Ectodermal cell (in vitro differentiated cells): ENCODE results near the gene GPANK1.

ENCODE experiments used
- H3K27ac ChIP-seq: 2 replicates; pipeline ENCODE4 v1.7.0; 2013; ENCODE audit warnings: mild to moderate bottlenecking, low read depth, low read length; ENCODE audit not compliant: insufficient read depth, poor library complexity, severe bottlenecking
- H3K27me3 ChIP-seq: 2 replicates; pipeline ENCODE4 v1.7.0; 2013; ENCODE audit warnings: mild to moderate bottlenecking, low read length; ENCODE audit not compliant: insufficient read depth, control insufficient read depth, poor library complexity, severe bottlenecking
- H3K36me3 ChIP-seq: one replicate; pipeline ENCODE4 v1.7.0; 2013; ENCODE audit warnings: low read length; ENCODE audit not compliant: control insufficient read depth, insufficient read depth
- H3K4me1 ChIP-seq: one replicate; pipeline ENCODE4 v1.7.0; 2013; ENCODE audit warnings: low read length; ENCODE audit not compliant: control insufficient read depth, insufficient read depth
- H3K4me3 ChIP-seq: 2 replicates; pipeline ENCODE4 v1.7.0; 2013; ENCODE audit warnings: low read depth, low read length, control low read depth; ENCODE audit not compliant: insufficient read depth
- H3K9me3 ChIP-seq: 2 replicates; pipeline ENCODE4 v1.7.0; 2013; ENCODE audit warnings: mild to moderate bottlenecking, low read length, moderate library complexity; ENCODE audit not compliant: control insufficient read depth
- WGBS, 2 experiments: methylation state at CpG; one replicate each; pipeline ENCODE4 v1.1.7; 2013; ENCODE audit warnings: missing lambda C conversion rate in 2 of 2; 5-methylcytosine and 5-hydroxymethylcytosine counted together

Gene GPANK1

DNA sequence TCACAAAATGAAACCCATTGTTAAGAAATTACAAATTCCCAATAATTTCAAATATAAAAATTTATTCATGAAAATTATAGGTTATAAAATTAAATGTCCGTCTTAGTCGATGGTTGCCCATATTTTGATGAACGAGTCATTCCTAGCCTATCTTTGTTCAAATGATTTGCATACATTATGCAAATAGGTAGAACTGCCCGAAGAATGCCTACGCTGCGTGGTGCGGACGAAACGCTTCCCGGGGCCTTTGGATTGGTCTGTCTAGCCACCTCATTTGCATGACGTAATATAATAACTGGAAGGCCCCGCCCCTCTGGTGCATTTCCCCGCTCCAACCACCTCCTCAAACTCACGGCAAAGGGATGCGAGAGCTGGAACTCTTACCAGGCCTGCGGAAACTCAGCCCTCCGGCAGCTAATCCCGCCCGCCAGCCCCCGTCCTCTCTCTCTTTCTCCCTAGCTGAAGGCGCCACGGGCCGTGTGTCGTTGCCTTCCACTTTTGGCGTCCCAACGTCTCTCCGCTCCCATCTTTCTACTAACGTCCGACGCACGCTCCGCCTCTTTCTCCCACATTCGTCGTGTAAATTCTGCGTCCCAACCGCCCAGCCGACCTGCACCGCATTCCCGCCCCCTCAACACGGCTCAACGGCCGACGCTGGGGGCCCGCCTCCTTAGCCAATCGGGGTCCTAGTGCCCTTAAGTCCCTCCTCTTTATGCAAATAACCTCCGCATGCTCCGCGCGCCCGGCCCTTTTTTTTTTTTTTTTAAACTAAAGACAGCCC is 44.8 kb downstream of the GPANK1 start:
- Histone ChIP-seq H3K4me1 (peaks cover 16% of the 10 kb centered on the region), H3K9me3 (no peaks in the 10 kb centered on the region), H3K4me3 (peak overlapping the region; percentile 79), H3K27ac (peak overlapping the region; percentile 100), H3K36me3 (peaks cover 25% of the 10 kb centered on the region), H3K27me3 (no peaks in the 10 kb centered on the region)
- 0 to 1% methylated on average over 50 of the region's 50 CpGs for WGBS, 2 experiments

DNA sequence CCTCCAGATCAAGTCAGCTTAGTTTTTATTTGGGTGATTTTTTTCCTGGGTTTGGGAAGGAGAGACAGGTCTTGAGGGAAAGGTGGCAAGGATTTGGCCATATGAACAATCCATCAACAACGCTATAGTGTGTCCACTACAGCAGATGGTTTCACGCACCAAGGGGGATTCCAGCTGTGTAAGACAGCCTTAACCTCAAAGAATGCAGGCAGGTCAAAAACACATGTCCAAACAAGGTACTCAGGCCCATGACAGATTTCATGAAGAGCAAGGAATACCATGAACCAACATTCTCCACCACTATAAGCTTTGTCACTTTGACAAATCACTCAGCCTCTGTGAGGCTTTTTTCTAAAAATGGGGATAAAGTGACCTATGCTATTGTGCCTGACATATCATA is 47.8 kb downstream of the GPANK1 start:
- no peaks in the 10 kb centered on the region for H3K9me3 ChIP-seq
- no peak overlapping the region for H3K4me3 ChIP-seq
- 90 to 92% methylated on average over 2 of the region's 2 CpGs for WGBS, 2 experiments
- H3K4me1 ChIP-seq: peaks cover 6% of the 10 kb centered on the region
- H3K36me3 ChIP-seq: no peaks in the 10 kb centered on the region
- no peaks in the 10 kb centered on the region for H3K27me3 ChIP-seq
- H3K27ac ChIP-seq: no peak overlapping the region

DNA sequence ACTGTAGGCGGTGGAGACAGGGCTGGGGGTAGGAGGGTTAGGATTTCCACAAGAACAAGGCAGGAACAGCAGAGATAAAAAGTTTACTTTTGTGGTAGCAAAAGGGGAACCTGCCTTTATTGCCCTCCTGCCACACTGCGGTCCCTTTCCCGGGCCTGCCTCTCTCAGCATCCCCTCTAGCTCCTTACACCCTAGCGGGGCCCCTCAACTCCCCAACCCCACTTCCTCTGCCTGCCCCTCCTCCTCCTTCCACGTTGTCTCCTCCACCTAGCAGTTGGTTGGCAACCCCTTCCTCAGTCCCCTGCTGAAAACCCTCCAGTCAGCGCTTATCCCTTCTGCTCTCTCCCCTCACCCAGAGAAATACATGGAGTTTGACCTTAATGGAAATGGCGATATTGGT is 49.0 kb downstream of the GPANK1 start:
- WGBS, 2 experiments: 78 to 79% methylated on average over 7 of the region's 7 CpGs
- Histone ChIP-seq H3K36me3 (no peaks in the 10 kb centered on the region), H3K4me3 (no peak overlapping the region), H3K9me3 (no peaks in the 10 kb centered on the region), H3K27me3 (no peaks in the 10 kb centered on the region), H3K27ac (no peak overlapping the region), H3K4me1 (peaks cover 5% of the 10 kb centered on the region)

DNA sequence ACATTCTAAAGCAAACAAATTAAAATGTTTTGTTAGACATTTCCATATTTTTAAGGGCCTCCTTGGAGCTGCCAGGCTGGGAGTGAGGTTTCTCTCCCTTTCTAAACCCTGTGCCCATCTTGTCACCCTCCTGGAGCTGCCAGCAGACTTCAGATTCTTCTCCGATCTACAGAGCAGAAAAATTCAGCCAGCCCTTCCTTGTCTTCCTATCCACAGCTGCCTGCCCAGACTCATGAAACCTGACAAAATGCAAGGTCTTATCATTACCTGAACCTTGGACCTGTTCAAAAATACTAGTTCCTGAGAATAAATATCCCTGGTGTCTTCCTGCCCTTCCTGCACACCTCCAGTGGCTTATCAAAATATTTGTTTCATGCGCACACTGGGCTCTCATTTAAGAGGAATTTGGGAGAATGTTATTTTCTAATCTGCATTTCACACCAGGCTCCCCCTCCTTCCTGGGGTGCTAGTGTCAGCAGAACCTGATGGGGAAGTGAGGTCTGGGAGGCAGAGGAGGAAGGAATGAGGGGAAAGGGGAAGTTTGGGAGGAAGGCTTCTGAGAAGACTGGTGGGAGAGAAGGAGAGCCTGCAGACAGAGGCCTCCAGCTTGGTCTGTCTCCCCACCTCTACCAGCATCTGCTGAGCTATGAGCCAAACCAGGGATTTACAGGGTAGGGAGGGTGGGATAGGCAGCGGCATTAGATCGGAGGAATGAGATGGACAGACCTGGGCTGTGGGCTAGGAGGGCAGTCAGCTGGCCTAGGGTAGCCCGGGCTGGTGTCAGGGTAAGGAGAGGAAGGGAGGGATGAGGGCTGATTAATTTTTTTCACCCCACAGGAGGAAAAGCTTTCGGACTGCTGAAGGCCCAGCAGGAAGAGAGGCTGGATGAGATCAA is 49.9 kb downstream of the GPANK1 start, which contains the start of gene AIF1:
Gene AIF1 (plus strand): TSS at position 551 of the 895 bp plus-strand sequence. CDS start 96 bp downstream, at position 647.
- H3K36me3 ChIP-seq: no peaks in the 10 kb centered on the region
- H3K27me3 ChIP-seq: no peaks in the 10 kb centered on the region
- no peak within 1 kb of the TSS for H3K4me3 ChIP-seq
- H3K27ac ChIP-seq: no peak within 1 kb of the TSS
- peaks cover 5% of the 10 kb centered on the region for H3K4me1 ChIP-seq
- H3K9me3 ChIP-seq: no peaks in the 10 kb centered on the region
- WGBS, 2 experiments: 83 to 90% methylated on average over 5 to 6 of the region's 6 CpGs

DNA sequence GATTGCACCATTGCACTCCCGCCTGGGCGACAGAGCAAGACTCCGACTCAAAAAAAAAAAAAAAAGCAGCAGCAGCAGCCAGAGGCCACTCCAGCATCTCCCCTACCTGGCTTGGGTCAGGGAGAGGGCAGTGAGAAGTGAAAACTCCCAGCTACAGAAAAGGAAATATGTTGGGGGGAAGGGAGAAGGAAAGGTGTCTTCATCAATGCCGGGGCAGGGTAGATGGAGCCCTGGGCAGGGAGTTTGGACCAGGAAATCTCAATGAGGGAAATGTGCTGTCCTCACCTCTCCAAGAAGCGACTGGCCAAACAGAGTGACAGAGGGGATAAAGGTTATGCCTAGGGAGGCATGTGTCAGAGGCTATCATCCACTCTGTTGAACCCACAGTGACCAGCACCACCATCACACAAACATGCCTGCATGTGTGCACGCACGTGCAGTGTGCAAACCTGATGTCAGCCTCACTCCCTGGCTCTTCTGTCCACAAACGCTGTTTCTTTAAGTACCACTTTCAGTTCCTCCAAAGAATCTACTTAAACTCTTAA is 50.6 kb downstream of the GPANK1 start:
- H3K27ac ChIP-seq: no peak overlapping the region
- no peaks in the 10 kb centered on the region for H3K36me3 ChIP-seq

More for the DNA sequence above, 50.6 kb downstream of the GPANK1 start:
- H3K4me3 ChIP-seq: no peak overlapping the region
- H3K9me3 ChIP-seq: no peaks in the 10 kb centered on the region
- WGBS, 2 experiments: 92 to 94% methylated on average over 8 of the region's 8 CpGs
- H3K4me1 ChIP-seq: peaks cover 5% of the 10 kb centered on the region
- no peaks in the 10 kb centered on the region for H3K27me3 ChIP-seq
